DND-41 (cell line): ENCODE measurements around the gene GALNT1.

Experiments
- ATAC-seq: fragments of 200-7000 bp; cut with Tn5 transposase; 3 replicates; pipeline ENCODE4 v1.9.1; 2021; ENCODE audit warnings: low read depth; ENCODE audit not compliant: insufficient read depth
- DNase-seq: peaks from one replicate; pipeline ENCODE4 v3.0.0-alpha.2; 2020
- H2AFZ ChIP-seq: 2 replicates; pipeline ENCODE4 v1.6.0; 2012; ENCODE audit warnings: low read depth, low read length
- H3K27ac ChIP-seq: 2 replicates; pipeline ENCODE4 v1.5.1; 2012; ENCODE audit warnings: low read length, inconsistent platforms
- H3K27me3 ChIP-seq: fragments of 200-600 bp; sonication (generic); 2 replicates; pipeline ENCODE4 v1.6.0; 2012; ENCODE audit warnings: low read length, mild to moderate bottlenecking, inconsistent platforms; ENCODE audit not compliant: insufficient read depth, poor library complexity
- H3K36me3 ChIP-seq: 2 replicates; pipeline ENCODE4 v1.5.1; 2012; ENCODE audit warnings: low read length, inconsistent platforms; ENCODE audit not compliant: insufficient read depth
- H3K4me1 ChIP-seq: 2 replicates; pipeline ENCODE4 v1.5.1; 2012; ENCODE audit warnings: mild to moderate bottlenecking, low read length; ENCODE audit not compliant: insufficient read depth
- H3K4me2 ChIP-seq: 2 replicates; pipeline ENCODE4 v1.6.0; 2012; ENCODE audit warnings: mild to moderate bottlenecking, moderate library complexity, low read length, inconsistent platforms; ENCODE audit not compliant: insufficient read depth
- H3K4me3 ChIP-seq, 2 experiments: fragments of 200-600 bp in 1 of 2; shearing (Covaris generic) in 1 of 2; 2 replicates each; pipeline ENCODE4 v1.5.1; 2012 to 2016; ENCODE audit warnings: inconsistent platforms in 2 of 2, low read length in 2 of 2, mild to moderate bottlenecking in 2 of 2, low read depth in 1 of 2, moderate library complexity in 1 of 2
- H3K79me2 ChIP-seq: 2 replicates; pipeline ENCODE4 v1.6.0; 2012; ENCODE audit warnings: low read length, inconsistent platforms; ENCODE audit not compliant: insufficient read depth
- H3K9ac ChIP-seq: 2 replicates; pipeline ENCODE4 v1.6.0; 2012; ENCODE audit warnings: low read depth, mild to moderate bottlenecking, inconsistent platforms, low read length, moderate library complexity
- H3K9me3 ChIP-seq: 2 replicates; pipeline ENCODE4 v1.5.1; 2012; ENCODE audit warnings: low read length, moderate library complexity, mild to moderate bottlenecking, inconsistent platforms; ENCODE audit not compliant: insufficient read depth, severe bottlenecking
- H4K20me1 ChIP-seq: 2 replicates; pipeline ENCODE4 v1.6.0; 2012; ENCODE audit warnings: low read length; ENCODE audit not compliant: insufficient read depth
- EZH2 ChIP-seq: IDR thresholded peaks from 3 replicates; pipeline ENCODE4 v1.6.1; 2012; ENCODE audit warnings: borderline replicate concordance, low read depth, mild to moderate bottlenecking, moderate library complexity, low read length, inconsistent platforms; ENCODE audit not compliant: severe bottlenecking
- TF ChIP-seq, protein P1 (sequence below): IDR thresholded peaks from 2 replicates; pipeline ENCODE4 v1.5.1; 2012; ENCODE audit warnings: borderline replicate concordance, low read length, moderate library complexity, mild to moderate bottlenecking; ENCODE audit not compliant: poor library complexity, severe bottlenecking; ENCODE audit errors: extremely low read depth

GALNT1 gene

DNA sequence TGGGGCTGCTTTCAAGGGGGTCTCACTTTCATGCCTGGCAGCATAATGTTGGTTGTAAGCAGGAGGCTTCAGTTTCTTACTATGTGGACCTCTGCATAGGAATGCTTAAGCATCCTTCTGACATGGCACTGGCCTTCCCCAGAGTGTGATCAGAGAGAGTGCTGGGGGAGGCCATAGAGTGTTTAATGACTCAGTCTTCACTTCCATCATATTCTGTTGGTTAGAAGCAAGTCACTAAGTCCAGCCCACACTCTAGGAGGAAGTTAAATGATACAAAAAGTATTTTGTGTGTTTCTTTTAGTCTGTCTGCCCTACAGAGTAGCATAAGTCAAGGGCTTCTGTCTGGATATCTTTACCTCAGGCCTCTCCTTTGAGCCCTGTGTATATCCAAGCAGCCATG is 64.9 kb downstream of the GALNT1 start:
- Histone ChIP-seq H3K4me2 (no peak overlapping the region), H3K27ac (no peak overlapping the region), H4K20me1 (no peaks in the 10 kb centered on the region), H3K9ac (no peak overlapping the region), H3K36me3 (no peaks in the 10 kb centered on the region), H3K4me3 (no peak overlapping the region), H2AFZ (no peak overlapping the region), H3K4me1 (no peaks in the 10 kb centered on the region), H3K27me3 (no peaks in the 10 kb centered on the region), H3K9me3 (no peaks in the 10 kb centered on the region), H3K79me2 (peaks cover 9% of the 10 kb centered on the region; the same call in 1 of the 2 replicates)
- DNase-seq (no peak), ATAC-seq (no peak)
- TF ChIP-seq, protein P1, sequence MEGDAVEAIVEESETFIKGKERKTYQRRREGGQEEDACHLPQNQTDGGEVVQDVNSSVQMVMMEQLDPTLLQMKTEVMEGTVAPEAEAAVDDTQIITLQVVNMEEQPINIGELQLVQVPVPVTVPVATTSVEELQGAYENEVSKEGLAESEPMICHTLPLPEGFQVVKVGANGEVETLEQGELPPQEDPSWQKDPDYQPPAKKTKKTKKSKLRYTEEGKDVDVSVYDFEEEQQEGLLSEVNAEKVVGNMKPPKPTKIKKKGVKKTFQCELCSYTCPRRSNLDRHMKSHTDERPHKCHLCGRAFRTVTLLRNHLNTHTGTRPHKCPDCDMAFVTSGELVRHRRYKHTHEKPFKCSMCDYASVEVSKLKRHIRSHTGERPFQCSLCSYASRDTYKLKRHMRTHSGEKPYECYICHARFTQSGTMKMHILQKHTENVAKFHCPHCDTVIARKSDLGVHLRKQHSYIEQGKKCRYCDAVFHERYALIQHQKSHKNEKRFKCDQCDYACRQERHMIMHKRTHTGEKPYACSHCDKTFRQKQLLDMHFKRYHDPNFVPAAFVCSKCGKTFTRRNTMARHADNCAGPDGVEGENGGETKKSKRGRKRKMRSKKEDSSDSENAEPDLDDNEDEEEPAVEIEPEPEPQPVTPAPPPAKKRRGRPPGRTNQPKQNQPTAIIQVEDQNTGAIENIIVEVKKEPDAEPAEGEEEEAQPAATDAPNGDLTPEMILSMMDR: no peak
- no peak for TF ChIP-seq EZH2

DNA sequence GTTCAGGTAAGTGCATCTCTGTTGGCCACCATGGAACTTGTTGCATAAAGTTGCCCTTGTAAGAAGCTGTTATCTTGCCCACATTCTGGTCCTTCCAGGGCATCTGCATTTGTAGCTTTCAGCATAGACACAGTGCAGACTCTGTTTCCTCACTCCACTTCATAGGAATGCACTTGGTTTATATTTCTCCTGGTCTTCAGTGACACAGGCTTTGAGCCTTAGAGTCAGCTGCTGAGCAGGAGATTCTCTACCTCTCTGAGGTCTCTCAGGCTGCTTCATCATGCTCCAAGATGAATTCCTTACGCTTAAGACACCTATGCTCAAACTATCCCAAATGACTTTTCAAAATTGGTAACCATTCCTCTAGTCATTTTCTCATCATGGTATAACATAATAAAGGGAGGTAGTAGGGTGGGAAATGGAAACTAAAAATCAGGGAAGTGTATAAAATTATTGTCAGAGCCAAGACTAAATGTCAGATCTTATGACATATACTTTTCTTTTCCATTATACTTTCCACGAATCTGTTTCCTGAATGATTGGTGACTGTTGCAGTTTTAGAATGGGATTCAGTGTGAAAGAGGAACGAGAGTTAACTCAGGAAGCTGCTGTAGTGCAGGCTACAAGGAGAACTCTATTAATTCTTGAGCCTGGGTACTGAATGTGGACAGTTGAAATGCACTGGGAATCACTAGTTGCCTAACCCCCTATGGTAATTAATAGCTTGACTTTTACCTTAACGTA is 72.0 kb downstream of the GALNT1 start:
- Histone ChIP-seq H3K4me2 (no peak overlapping the region), H3K9ac (no peak overlapping the region), H3K36me3 (peaks cover 3% of the 10 kb centered on the region; the same call in 1 of the 2 replicates), H3K79me2 (peaks cover 9% of the 10 kb centered on the region; the same call in 1 of the 2 replicates), H3K27ac (no peak overlapping the region), H3K4me3 (no peak overlapping the region), H4K20me1 (0 out of 2 replicates have a peak, but pooled peaks cover 3% of the 10 kb centered on the region), H3K9me3 (no peaks in the 10 kb centered on the region), H3K27me3 (no peaks in the 10 kb centered on the region), H2AFZ (no peak overlapping the region), H3K4me1 (no peaks in the 10 kb centered on the region)
- no peak for DNase-seq
- ATAC-seq: no peak
- TF ChIP-seq EZH2: no peak
- TF ChIP-seq, protein P1: no peak

DNA sequence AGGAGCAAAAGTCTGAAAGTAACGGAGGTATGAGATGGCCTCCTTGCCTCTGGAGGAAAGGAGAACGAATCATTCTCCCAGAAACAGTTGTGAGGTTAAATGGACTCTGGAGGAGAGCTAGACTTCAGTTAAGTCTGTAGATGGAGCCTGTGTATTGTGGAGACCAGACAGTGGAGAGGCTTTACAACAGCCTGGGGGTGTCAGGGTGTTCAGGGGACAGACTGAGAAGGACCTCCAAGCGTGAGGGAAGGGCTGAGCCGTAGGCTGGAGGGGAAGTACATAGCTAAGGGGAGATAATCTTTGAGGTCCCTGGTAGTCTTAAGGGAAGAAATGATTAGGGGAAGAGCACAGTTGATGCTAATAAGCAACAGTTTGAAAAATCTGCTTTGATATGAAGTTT is 76.6 kb downstream of the GALNT1 start:
- ATAC-seq: no peak
- Histone ChIP-seq H3K4me2 (no peak overlapping the region), H3K9me3 (no peaks in the 10 kb centered on the region), H3K36me3 (peaks cover 3% of the 10 kb centered on the region; the same call in 1 of the 2 replicates), H4K20me1 (0 out of 2 replicates have a peak, but pooled peaks cover 3% of the 10 kb centered on the region), H3K4me3 (no peak overlapping the region), H2AFZ (no peak overlapping the region), H3K27me3 (no peaks in the 10 kb centered on the region), H3K79me2 (no peaks in the 10 kb centered on the region), H3K4me1 (no peaks in the 10 kb centered on the region), H3K27ac (no peak overlapping the region), H3K9ac (no peak overlapping the region)
- DNase-seq: no peak
- TF ChIP-seq, protein P1: no peak
- no peak for TF ChIP-seq EZH2
